WTC11 (cell line): ENCODE data around the gene NYAP1.

Source experiments
- CREB1 ChIP-seq: sonication (generic); formaldehyde crosslinking; IDR thresholded peaks from 2 replicates; pipeline ENCODE4 v1.8.0; 2023; ENCODE audit warnings: mild to moderate bottlenecking, missing genetic modification reagents
- CTCF ChIP-seq: fragments of 200-600 bp; IDR thresholded peaks from 2 replicates; pipeline ENCODE4 v1.8.0; 2022; ENCODE audit warnings: antibody characterized with exemption
- E2F1 ChIP-seq: sonication (generic); formaldehyde crosslinking; IDR thresholded peaks from 2 replicates; pipeline ENCODE4 v1.8.0; 2022; ENCODE audit warnings: mild to moderate bottlenecking, missing genetic modification reagents
- ESRRA ChIP-seq: sonication (generic); formaldehyde crosslinking; IDR thresholded peaks from 2 replicates; pipeline ENCODE4 v1.8.1; 2022; ENCODE audit warnings: mild to moderate bottlenecking, missing genetic modification reagents, borderline replicate concordance
- KAT7 ChIP-seq: sonication (generic); formaldehyde crosslinking; IDR thresholded peaks from 2 replicates; pipeline ENCODE4 v1.8.1; 2023; ENCODE audit warnings: missing genetic modification reagents, mild to moderate bottlenecking, borderline replicate concordance
- MAX ChIP-seq: sonication (generic); formaldehyde crosslinking; IDR thresholded peaks from 2 replicates; pipeline ENCODE4 v1.8.0; 2022; ENCODE audit warnings: mild to moderate bottlenecking, missing genetic modification reagents
- MLX ChIP-seq: sonication (generic); formaldehyde crosslinking; IDR thresholded peaks from 2 replicates; pipeline ENCODE4 v1.8.1; 2023; ENCODE audit warnings: mild to moderate bottlenecking, missing genetic modification reagents, moderate library complexity
- NFE2L1 ChIP-seq: sonication (generic); formaldehyde crosslinking; IDR thresholded peaks from 2 replicates; pipeline ENCODE4 v1.8.1; 2023; ENCODE audit warnings: missing genetic modification reagents
- NR3C1 ChIP-seq: sonication (generic); formaldehyde crosslinking; conservative IDR thresholded peaks from 2 replicates; pipeline ENCODE4 v1.8.1; 2023; ENCODE audit warnings: low read depth, mild to moderate bottlenecking, missing genetic modification reagents
- SMAD3 ChIP-seq: sonication (generic); formaldehyde crosslinking; IDR thresholded peaks from 2 replicates; pipeline ENCODE4 v1.8.0; 2022; ENCODE audit warnings: missing genetic modification reagents, mild to moderate bottlenecking, borderline replicate concordance
- SP1 ChIP-seq: sonication (generic); formaldehyde crosslinking; conservative IDR thresholded peaks from 2 replicates; pipeline ENCODE4 v1.8.1; 2022; ENCODE audit warnings: missing genetic modification reagents
- USF2 ChIP-seq: sonication (generic); formaldehyde crosslinking; IDR thresholded peaks from 2 replicates; pipeline ENCODE4 v1.8.1; 2023; ENCODE audit warnings: mild to moderate bottlenecking, missing genetic modification reagents, moderate library complexity
- ZBTB21 ChIP-seq: sonication (generic); formaldehyde crosslinking; IDR thresholded peaks from 2 replicates; pipeline ENCODE4 v1.8.1; 2023; ENCODE audit warnings: mild to moderate bottlenecking, missing genetic modification reagents, borderline replicate concordance

GRCh38 chr7:100482728-100483089, 1.0 kb upstream of the NYAP1 start:
- TF ChIP-seq CTCF (no peak), NFE2L1 (CRISPR knock-in tag) (no peak), SP1 (CRISPR knock-in tag) (no peak), SMAD3 (CRISPR knock-in tag) (no peak), CREB1 (CRISPR knock-in tag) (no peak), ZBTB21 (CRISPR knock-in tag) (no peak), ESRRA (CRISPR knock-in tag) (no peak), MAX (no peak), MLX (CRISPR knock-in tag) (no peak), USF2 (CRISPR knock-in tag) (no peak), NR3C1 (no peak), E2F1 (CRISPR knock-in tag) (no peak), KAT7 (CRISPR knock-in tag) (no peak)
